ENCODE results near the gene IL10RB. TPM values are rescaled to one million over a fixed set of nuclear protein-coding genes. Genes with fewer than 3 reads are reported as not detected.

The IL10RB gene
- polyA plus RNA-seq, 2 of the 4 experiments (the other 2 are of a cell fraction), result 17.0 to 31.9 TPM

- no peak for ATAC-seq
- ChIA-PET CTCF (no interaction called here), POLR2A (no interaction called here)
- Histone ChIP-seq H3K4me3 (no peak overlapping the region), H3K4me2 (no peak overlapping the region), H3K9me3 (no peaks in the 10 kb centered on the region), H3K27ac (no peak overlapping the region), H3K4me1 (no peaks in the 10 kb centered on the region)
- no peak for DNase-seq (ENCODE audit: low read depth in 1 of 2, low spot score in 1 of 2)
- 100% methylated on average over 2 of the region's 2 CpGs for WGBS (ENCODE audit: missing lambda C conversion rate)
- TF ChIP-seq EHF (CRISPR knock-in tag; IDR thresholded peaks at IDR 0.05) (no peak), CHD4 (IDR thresholded peaks at IDR 0.05; ENCODE audit: borderline replicate concordance) (no peak), JUNB (IDR thresholded peaks at IDR 0.05) (no peak), NFE2L2 (conservative IDR thresholded peaks at IDR 0.05; ENCODE audit: low read length) (no peak), TFCP2L1 (CRISPR knock-in tag; IDR thresholded peaks at IDR 0.05) (no peak), MAX (IDR thresholded peaks at IDR 0.05) (no peak), SMC3 (IDR thresholded peaks at IDR 0.05) (no peak), RARB (CRISPR knock-in tag; IDR thresholded peaks at IDR 0.05) (no peak), HDAC2 (IDR thresholded peaks at IDR 0.05) (no peak), ESRRA (IDR thresholded peaks at IDR 0.05; ENCODE audit: borderline replicate concordance, low read length) (no peak), NPAS2 (CRISPR knock-in tag; IDR thresholded peaks at IDR 0.05; ENCODE audit: borderline replicate concordance) (no peak), CBX2 (IDR thresholded peaks at IDR 0.05; ENCODE audit: borderline replicate concordance, low read depth) (no peak), RNF2 (IDR thresholded peaks at IDR 0.05; ENCODE audit: borderline replicate concordance, low read depth) (no peak)
- TF ChIP-seq, protein P1, sequence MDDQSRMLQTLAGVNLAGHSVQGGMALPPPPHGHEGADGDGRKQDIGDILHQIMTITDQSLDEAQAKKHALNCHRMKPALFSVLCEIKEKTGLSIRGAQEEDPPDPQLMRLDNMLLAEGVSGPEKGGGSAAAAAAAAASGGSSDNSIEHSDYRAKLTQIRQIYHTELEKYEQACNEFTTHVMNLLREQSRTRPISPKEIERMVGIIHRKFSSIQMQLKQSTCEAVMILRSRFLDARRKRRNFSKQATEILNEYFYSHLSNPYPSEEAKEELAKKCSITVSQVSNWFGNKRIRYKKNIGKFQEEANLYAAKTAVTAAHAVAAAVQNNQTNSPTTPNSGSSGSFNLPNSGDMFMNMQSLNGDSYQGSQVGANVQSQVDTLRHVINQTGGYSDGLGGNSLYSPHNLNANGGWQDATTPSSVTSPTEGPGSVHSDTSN (IDR thresholded peaks at IDR 0.05), result no peak
- TF ChIP-seq, protein P2, sequence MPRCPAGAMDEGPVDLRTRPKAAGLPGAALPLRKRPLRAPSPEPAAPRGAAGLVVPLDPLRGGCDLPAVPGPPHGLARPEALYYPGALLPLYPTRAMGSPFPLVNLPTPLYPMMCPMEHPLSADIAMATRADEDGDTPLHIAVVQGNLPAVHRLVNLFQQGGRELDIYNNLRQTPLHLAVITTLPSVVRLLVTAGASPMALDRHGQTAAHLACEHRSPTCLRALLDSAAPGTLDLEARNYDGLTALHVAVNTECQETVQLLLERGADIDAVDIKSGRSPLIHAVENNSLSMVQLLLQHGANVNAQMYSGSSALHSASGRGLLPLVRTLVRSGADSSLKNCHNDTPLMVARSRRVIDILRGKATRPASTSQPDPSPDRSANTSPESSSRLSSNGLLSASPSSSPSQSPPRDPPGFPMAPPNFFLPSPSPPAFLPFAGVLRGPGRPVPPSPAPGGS (IDR thresholded peaks at IDR 0.05), result no peak
- FAIRE-seq, result no peak
Observed at GRCh38 chr21:33301632-33302002, 35.5 kb downstream of the IL10RB start.

- ATAC-seq (no peak), FAIRE-seq (no peak), DNase-seq (ENCODE audit: low read depth in 1 of 2, low spot score in 1 of 2) (no peak)
- TF ChIP-seq HOXB5 (CRISPR knock-in tag; IDR thresholded peaks at IDR 0.05) (no peak), POLR2A (IDR thresholded peaks at IDR 0.05; ENCODE audit: low read length) (no peak), HEYL (CRISPR knock-in tag; IDR thresholded peaks at IDR 0.05) (no peak), NR3C1 (IDR thresholded peaks at IDR 0.05) (no peak), HDAC2 (IDR thresholded peaks at IDR 0.05) (no peak), RCOR1 (IDR thresholded peaks at IDR 0.05; ENCODE audit: low read depth, low read length) (no peak), CHD4 (IDR thresholded peaks at IDR 0.05; ENCODE audit: borderline replicate concordance) (no peak), EHF (CRISPR knock-in tag; IDR thresholded peaks at IDR 0.05) (no peak), ELK1 (IDR thresholded peaks at IDR 0.05; ENCODE audit: low read depth, low read length) (no peak), KDM5A (IDR thresholded peaks at IDR 0.05) (no peak), TP53 (CRISPR knock-in tag; IDR thresholded peaks at IDR 0.05) (no peak), HMGXB4 (CRISPR knock-in tag; IDR thresholded peaks at IDR 0.05; ENCODE audit: borderline replicate concordance) (no peak), RARB (CRISPR knock-in tag; IDR thresholded peaks at IDR 0.05) (no peak), CTCF (IDR thresholded peaks at IDR 0.05) (no peak), RAD21 (conservative IDR thresholded peaks at IDR 0.05 in 1 of 2, IDR thresholded peaks at IDR 0.05 in 1 of 2) (no peak), POLR2AphosphoS2 (conservative IDR thresholded peaks at IDR 0.05; ENCODE audit: low read length) (no peak), HOXA7 (CRISPR knock-in tag; IDR thresholded peaks at IDR 0.05) (no peak)
- TF ChIP-seq, protein P3, sequence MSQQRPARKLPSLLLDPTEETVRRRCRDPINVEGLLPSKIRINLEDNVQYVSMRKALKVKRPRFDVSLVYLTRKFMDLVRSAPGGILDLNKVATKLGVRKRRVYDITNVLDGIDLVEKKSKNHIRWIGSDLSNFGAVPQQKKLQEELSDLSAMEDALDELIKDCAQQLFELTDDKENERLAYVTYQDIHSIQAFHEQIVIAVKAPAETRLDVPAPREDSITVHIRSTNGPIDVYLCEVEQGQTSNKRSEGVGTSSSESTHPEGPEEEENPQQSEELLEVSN (IDR thresholded peaks at IDR 0.05; ENCODE audit: borderline replicate concordance, low read depth), result no peak
- TF ChIP-seq, protein P4, sequence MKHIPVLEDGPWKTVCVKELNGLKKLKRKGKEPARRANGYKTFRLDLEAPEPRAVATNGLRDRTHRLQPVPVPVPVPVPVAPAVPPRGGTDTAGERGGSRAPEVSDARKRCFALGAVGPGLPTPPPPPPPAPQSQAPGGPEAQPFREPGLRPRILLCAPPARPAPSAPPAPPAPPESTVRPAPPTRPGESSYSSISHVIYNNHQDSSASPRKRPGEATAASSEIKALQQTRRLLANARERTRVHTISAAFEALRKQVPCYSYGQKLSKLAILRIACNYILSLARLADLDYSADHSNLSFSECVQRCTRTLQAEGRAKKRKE (CRISPR knock-in tag; IDR thresholded peaks at IDR 0.05; ENCODE audit: low read depth), result no peak
- H3K4me2 ChIP-seq, result no peak overlapping the region
- ChIA-PET POLR2A (no interaction called here), CTCF (interaction anchor here (0.6 to 1.1 kb wide), 2 partner anchors 104 to 1681 kb away, joined by 3 read pairs; no protein-coding TSS in a partner anchor)
- H3K9me3 ChIP-seq, result no peaks in the 10 kb centered on the region
- no peak overlapping the region for H3K27ac ChIP-seq
- no peaks in the 10 kb centered on the region for H3K4me1 ChIP-seq
- WGBS (ENCODE audit: missing lambda C conversion rate), result 84% methylated on average over 7 of the region's 7 CpGs
- no peak overlapping the region for H3K4me3 ChIP-seq
Observed at GRCh38 chr21:33302055-33302454, 35.9 kb downstream of the IL10RB start.

Data from A549 (cell line).